Neural progenitor cell (in vitro differentiated cells): ENCODE results near the gene PCSK5. TPM values are rescaled to one million over a fixed set of nuclear protein-coding genes. Genes with fewer than 3 reads are reported as not detected.

Experiments
- DNase-seq: peaks from one replicate; pipeline ENCODE4 v3.0.0-alpha.2; 2016; ENCODE audit warnings: low spot score
- H2AFZ ChIP-seq: fragments of 200-600 bp; sonication (generic); replicated peaks from 2 replicates; pipeline ENCODE4 v1.6.1; 2016; ENCODE audit warnings: antibody characterized with exemption
- H3F3A ChIP-seq: fragments of 200-600 bp; sonication (generic); 2 replicates; pipeline ENCODE4 v1.6.1; 2016; ENCODE audit warnings: antibody characterized with exemption, low read depth
- H3K27ac ChIP-seq: fragments of 200-600 bp; sonication (generic); 2 replicates; pipeline ENCODE4 v1.5.1; 2016; ENCODE audit warnings: mild to moderate bottlenecking
- H3K27me3 ChIP-seq: fragments of 200-600 bp; sonication (generic); 2 replicates; pipeline ENCODE4 v1.6.1; 2016; ENCODE audit warnings: mild to moderate bottlenecking, moderate library complexity
- H3K36me3 ChIP-seq: fragments of 200-600 bp; sonication (generic); 2 replicates; pipeline ENCODE4 v1.5.1; 2016
- H3K4me1 ChIP-seq: fragments of 200-600 bp; sonication (generic); 2 replicates; pipeline ENCODE4 v1.6.1; 2016; ENCODE audit warnings: mixed run types
- H3K4me2 ChIP-seq: fragments of 200-600 bp; sonication (generic); 2 replicates; pipeline ENCODE4 v1.6.1; 2016
- H3K4me3 ChIP-seq: fragments of 200-600 bp; sonication (generic); 2 replicates; pipeline ENCODE4 v1.5.1; 2016
- H3K79me2 ChIP-seq: fragments of 200-600 bp; sonication (generic); 2 replicates; pipeline ENCODE4 v1.6.1; 2016; ENCODE audit warnings: low read depth
- H3K9ac ChIP-seq: fragments of 200-600 bp; sonication (generic); 2 replicates; pipeline ENCODE4 v1.6.1; 2016
- H3K9me3 ChIP-seq: fragments of 200-600 bp; sonication (generic); 2 replicates; pipeline ENCODE4 v1.5.1; 2016; ENCODE audit warnings: low read depth
- H4K20me1 ChIP-seq: fragments of 200-600 bp; sonication (generic); 2 replicates; pipeline ENCODE4 v1.6.1; 2016; ENCODE audit warnings: low read depth
- H3K27ac Mint-ChIP-seq: 3 replicates; pipeline ENCODE4 v1.8.0; 2021; ENCODE audit warnings: mixed read lengths
- H3K27me3 Mint-ChIP-seq: 2 replicates; pipeline ENCODE4 v1.8.0; 2022; ENCODE audit warnings: low read depth, mild to moderate bottlenecking, inconsistent platforms, moderate library complexity, mixed read lengths; ENCODE audit not compliant: insufficient read depth
- H3K36me3 Mint-ChIP-seq: 3 replicates; pipeline ENCODE4 v1.8.0; 2021; ENCODE audit warnings: mixed read lengths
- H3K4me1 Mint-ChIP-seq: 3 replicates; pipeline ENCODE4 v1.8.0; 2021; ENCODE audit warnings: mixed read lengths
- H3K4me3 Mint-ChIP-seq: 3 replicates; pipeline ENCODE4 v1.8.0; 2021; ENCODE audit warnings: mild to moderate bottlenecking, moderate library complexity, mixed read lengths
- H3K9me3 Mint-ChIP-seq: 3 replicates; pipeline ENCODE4 v1.8.0; 2020; ENCODE audit warnings: mixed read lengths
- EZH2 ChIP-seq: fragments of 200-600 bp; sonication (generic); IDR thresholded peaks from 2 replicates; pipeline ENCODE4 v1.6.1; 2017; ENCODE audit warnings: antibody characterized with exemption, mild to moderate bottlenecking, moderate library complexity
- EZH2phosphoT487 ChIP-seq: fragments of 200-600 bp; sonication (generic); IDR thresholded peaks from 2 replicates; pipeline ENCODE4 v1.6.1; 2017; ENCODE audit warnings: antibody characterized with exemption
- total RNA-seq: library from RNA; depleted of rRNA; stranded (reverse); fragments of >200 nt; gene quantifications from 2 replicates; pipeline ENCODE4 v1.2.3, GENCODE V29; 2015; ENCODE audit warnings: low replicate concordance
- TF ChIP-seq, protein P1 (sequence below): fragments of 200-600 bp; sonication (generic); IDR thresholded peaks from 2 replicates; pipeline ENCODE4 v1.5.1; 2017; ENCODE audit warnings: antibody characterized with exemption, mild to moderate bottlenecking

PCSK5 gene
- total RNA-seq, 1 donor from 2014 or later: 23.4 TPM

DNA sequence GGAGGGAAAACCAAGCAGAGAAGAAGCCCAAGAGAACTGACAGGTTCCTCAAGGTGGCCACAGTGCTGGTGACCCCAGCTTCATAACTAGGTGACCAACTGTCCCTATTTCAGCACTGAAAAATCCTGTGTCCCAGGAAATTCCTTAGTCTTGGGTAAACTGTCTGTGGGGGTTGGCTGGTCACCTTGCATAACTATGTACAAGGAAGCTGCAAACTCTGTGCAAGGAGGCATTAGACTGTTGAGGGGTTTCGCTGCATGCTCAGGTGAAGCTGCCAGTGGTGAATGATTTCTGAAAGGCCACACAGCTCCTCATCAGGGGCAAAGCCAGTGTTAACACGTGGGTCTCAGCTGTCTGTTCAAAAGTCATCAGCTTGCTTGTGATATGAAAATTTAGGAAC is 36.9 kb downstream of the PCSK5 start:
- Mint-ChIP-seq H3K4me1 (peaks cover 25% of the 10 kb centered on the region), H3K27me3 (peaks cover 2% of the 10 kb centered on the region), H3K27ac (no peak overlapping the region), H3K4me3 (no peak overlapping the region), H3K9me3 (peaks cover 10% of the 10 kb centered on the region), H3K36me3 (peaks cover 14% of the 10 kb centered on the region)
- no peak overlapping the region for H3K4me2 ChIP-seq
- no peak overlapping the region for H2AFZ ChIP-seq
- no peak overlapping the region for H3K9ac ChIP-seq
- H3K27me3 ChIP-seq: no peaks in the 10 kb centered on the region
- TF ChIP-seq, protein P1, sequence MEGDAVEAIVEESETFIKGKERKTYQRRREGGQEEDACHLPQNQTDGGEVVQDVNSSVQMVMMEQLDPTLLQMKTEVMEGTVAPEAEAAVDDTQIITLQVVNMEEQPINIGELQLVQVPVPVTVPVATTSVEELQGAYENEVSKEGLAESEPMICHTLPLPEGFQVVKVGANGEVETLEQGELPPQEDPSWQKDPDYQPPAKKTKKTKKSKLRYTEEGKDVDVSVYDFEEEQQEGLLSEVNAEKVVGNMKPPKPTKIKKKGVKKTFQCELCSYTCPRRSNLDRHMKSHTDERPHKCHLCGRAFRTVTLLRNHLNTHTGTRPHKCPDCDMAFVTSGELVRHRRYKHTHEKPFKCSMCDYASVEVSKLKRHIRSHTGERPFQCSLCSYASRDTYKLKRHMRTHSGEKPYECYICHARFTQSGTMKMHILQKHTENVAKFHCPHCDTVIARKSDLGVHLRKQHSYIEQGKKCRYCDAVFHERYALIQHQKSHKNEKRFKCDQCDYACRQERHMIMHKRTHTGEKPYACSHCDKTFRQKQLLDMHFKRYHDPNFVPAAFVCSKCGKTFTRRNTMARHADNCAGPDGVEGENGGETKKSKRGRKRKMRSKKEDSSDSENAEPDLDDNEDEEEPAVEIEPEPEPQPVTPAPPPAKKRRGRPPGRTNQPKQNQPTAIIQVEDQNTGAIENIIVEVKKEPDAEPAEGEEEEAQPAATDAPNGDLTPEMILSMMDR: no peak
- no peaks in the 10 kb centered on the region for H3K9me3 ChIP-seq
- H3F3A ChIP-seq: peaks cover 10% of the 10 kb centered on the region
- H3K4me3 ChIP-seq: no peak overlapping the region
- no peak overlapping the region for H3K27ac ChIP-seq
- H4K20me1 ChIP-seq: peaks cover 37% of the 10 kb centered on the region
- DNase-seq: no peak
- no peaks in the 10 kb centered on the region for H3K36me3 ChIP-seq
- peaks cover 17% of the 10 kb centered on the region for H3K4me1 ChIP-seq
- peaks cover 60% of the 10 kb centered on the region for H3K79me2 ChIP-seq

DNA sequence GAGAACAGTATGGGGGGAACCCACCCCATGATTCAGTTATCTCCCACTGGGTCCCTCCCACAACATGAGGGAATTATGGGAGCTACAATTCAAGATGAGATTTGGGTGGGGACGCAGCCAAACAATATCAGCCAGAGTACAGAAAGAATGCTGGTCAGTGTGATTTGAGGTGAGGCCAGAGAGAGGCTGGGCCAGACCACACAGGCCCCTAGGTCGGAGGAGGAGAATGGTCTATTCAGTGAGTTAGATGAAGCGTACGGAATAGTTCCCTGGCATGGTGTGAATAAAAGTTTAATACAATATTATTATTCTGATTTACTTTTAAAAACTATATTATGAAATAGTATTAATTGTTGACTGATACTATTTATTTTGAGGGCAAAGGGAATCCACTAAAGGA is 39.7 kb downstream of the PCSK5 start:
- Histone ChIP-seq H3K36me3 (no peaks in the 10 kb centered on the region), H3K27ac (peak overlapping the region; percentile 73), H2AFZ (no peak overlapping the region), H3K4me3 (no peak overlapping the region), H3F3A (peaks cover 10% of the 10 kb centered on the region), H3K4me1 (peaks cover 17% of the 10 kb centered on the region), H3K27me3 (no peaks in the 10 kb centered on the region), H3K9me3 (no peaks in the 10 kb centered on the region), H4K20me1 (peaks cover 37% of the 10 kb centered on the region), H3K79me2 (peaks cover 35% of the 10 kb centered on the region), H3K9ac (no peak overlapping the region), H3K4me2 (peak overlapping the region; percentile 47)
- no peak for TF ChIP-seq EZH2
- TF ChIP-seq, protein P1: no peak
- no peak for TF ChIP-seq EZH2phosphoT487
- H3K4me3 Mint-ChIP-seq: no peak overlapping the region
- H3K4me1 Mint-ChIP-seq: peaks cover 25% of the 10 kb centered on the region
- peaks cover 4% of the 10 kb centered on the region for H3K9me3 Mint-ChIP-seq
- peaks cover 29% of the 10 kb centered on the region for H3K36me3 Mint-ChIP-seq
- DNase-seq: peak; percentile 56
- peaks cover 2% of the 10 kb centered on the region for H3K27me3 Mint-ChIP-seq
- no peak overlapping the region for H3K27ac Mint-ChIP-seq

DNA sequence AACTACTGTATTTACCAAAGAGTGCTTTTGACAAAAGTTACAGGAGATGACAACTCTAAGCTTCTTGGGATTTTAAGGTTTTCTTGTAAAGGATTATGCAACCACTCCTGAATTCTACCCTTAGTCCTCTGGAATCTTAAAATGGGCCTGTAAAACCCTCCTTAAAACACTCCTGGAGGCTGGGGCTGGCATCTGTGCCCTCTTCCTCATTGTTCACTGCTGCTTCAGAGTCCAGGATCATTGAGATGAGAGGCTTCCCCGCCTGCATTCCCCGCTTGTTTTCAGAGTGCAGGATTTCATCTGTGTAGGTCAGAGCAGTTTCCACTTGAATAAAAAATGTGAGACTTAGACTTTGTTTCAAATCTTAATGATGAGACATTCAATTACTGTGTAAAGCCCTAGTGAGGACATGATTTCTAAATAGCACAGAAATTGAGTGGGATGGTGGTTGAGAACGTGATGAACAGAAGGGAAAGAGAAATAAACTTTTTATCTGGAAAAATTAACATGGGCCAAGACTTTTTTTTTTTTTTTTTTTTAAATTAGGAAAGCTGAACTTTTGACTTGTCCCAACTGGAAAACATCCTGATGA is 40.4 kb downstream of the PCSK5 start:
- H3K27me3 Mint-ChIP-seq: peaks cover 2% of the 10 kb centered on the region
- H3K4me1 Mint-ChIP-seq: peaks cover 22% of the 10 kb centered on the region
- peak; percentile 37 for DNase-seq
- Histone ChIP-seq H3K27ac (peak overlapping the region; percentile 73), H3K36me3 (peaks cover 5% of the 10 kb centered on the region), H2AFZ (no peak overlapping the region), H3K27me3 (no peaks in the 10 kb centered on the region), H3K79me2 (peaks cover 35% of the 10 kb centered on the region), H3K9ac (no peak overlapping the region), H3K4me2 (peak overlapping the region; percentile 47), H4K20me1 (peaks cover 34% of the 10 kb centered on the region), H3K4me1 (peaks cover 17% of the 10 kb centered on the region), H3K9me3 (no peaks in the 10 kb centered on the region), H3K4me3 (no peak overlapping the region), H3F3A (peaks cover 10% of the 10 kb centered on the region)
- H3K4me3 Mint-ChIP-seq: no peak overlapping the region
- H3K27ac Mint-ChIP-seq: no peak overlapping the region
- TF ChIP-seq EZH2 (no peak), EZH2phosphoT487 (no peak)
- TF ChIP-seq, protein P1: no peak
- peaks cover 34% of the 10 kb centered on the region for H3K36me3 Mint-ChIP-seq
- H3K9me3 Mint-ChIP-seq: peaks cover 4% of the 10 kb centered on the region
